NCI-H2081 treated with DMSO at 0.1 percent for 48 hours (cell line): ENCODE results near the gene C2CD4A.
"Not testable (repeated sequence)": the region's sequence is repeated elsewhere in the genome, so short reads cannot be mapped to it uniquely, and the experiment has no call there.

Experiments
- DNase-seq: peaks from one replicate; lab custom pipeline; 2025; lab: John Stamatoyannopoulos, UW

Gene C2CD4A, protein sequence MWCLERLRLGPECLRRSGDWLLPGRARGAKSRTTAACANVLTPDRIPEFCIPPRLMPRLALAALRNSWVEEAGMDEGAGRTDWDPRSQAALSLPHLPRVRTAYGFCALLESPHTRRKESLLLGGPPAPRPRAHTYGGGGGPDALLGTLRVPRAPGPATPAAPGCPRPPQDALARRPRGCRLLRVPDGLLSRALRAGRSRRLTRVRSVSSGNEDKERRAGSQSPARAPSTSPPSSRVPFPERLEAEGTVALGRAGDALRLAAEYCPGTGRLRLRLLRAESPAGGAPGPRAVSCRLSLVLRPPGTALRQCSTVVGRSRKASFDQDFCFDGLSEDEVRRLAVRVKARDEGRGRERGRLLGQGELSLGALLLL

DNA sequence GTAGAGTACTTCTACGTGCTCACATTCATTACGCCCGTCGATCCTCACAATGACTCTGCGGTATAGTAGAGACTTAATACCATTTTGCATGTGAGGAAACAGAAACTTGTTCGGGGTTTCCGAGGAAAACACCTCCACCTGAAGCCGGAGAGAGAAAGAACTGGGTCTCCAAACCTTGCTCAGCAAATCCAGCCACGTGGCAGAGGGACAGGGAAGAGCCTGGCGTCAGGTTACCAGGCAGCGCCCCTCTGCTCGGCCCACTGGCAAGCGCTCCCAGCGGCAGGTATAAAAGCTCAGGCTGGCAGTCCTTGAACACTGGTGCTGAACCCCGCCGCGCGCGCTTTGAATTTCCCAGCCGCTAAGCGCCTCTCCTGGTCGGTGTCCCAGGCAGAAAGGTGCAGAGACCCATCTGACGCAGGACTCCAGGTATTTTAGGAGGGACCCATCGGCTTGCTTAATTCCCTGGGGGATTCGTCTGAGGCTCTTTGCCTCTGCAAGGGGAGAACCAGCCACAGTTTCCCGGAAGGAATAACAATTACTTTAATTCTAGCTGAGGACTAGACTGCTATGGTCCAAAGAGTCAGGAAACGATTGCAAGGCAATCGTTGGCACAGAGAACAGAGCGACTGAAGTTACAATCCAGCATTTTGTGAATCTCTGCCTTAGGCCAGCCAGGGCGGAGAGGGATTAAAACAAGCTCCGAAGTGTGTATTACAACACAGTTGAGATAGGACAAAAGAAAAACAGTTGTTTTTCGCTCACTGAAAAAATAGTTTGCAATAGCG lies at the start of gene C2CD4A:
Gene C2CD4A (plus strand): TSS at position 315 of the 785 bp plus-strand sequence. CDS start 637 bp downstream, outside the sequence.
- peak; percentile 70 for DNase-seq

DNA sequence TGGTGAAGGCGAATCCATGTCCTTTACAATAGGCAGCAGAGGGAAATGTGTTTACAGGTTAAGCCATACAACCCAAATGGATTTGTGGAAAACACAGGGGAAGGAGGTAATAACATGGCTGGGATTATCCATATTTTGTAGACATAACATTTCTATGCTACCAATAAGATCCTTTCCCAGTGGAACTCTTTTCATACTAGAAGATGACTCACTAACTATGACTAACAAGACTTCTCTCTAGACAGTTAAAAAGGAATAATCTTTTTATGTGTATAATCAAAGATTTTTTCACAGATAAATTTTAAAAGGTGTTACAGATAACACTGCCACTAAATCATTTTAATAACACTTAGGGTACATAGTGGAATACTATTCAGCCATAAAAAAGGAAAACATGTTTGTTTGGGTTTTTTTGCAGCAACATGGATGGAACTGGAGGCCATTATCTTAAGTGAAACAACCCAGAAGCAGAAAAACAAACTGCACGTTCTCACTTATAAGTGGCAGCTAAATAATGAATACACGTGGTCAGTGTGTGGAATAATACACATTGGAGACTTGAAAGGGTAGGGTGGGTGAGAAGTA lies 46.1 kb upstream of the C2CD4A start:
- no peak for DNase-seq

DNA sequence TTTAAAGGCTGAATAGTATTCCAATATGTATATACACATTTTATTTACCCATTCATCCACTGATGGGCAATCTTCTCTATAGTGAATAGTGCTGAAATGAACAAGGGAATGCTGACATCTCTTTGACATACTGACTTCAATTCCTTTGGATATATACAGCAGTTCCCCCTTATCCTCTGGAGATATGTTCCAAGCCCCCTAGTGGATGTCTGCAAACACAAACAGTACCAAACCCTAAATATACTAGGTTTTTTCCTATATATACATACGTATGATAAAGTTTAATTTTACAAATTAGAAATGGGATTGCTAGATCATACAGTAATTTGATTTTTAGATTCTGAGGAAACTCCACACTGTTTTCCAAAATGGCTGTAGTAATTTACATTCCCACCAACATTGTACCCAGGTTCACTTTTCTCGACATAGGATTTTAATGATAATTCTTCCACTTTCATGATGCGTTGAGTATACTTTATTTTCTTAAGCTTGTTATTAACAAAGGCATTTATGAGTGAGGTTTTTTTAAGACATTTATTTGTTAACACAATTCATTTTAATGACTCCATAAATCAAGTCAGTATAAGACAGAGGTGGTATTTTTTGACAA lies 44.7 kb upstream of the C2CD4A start:
- DNase-seq, result no peak

DNA sequence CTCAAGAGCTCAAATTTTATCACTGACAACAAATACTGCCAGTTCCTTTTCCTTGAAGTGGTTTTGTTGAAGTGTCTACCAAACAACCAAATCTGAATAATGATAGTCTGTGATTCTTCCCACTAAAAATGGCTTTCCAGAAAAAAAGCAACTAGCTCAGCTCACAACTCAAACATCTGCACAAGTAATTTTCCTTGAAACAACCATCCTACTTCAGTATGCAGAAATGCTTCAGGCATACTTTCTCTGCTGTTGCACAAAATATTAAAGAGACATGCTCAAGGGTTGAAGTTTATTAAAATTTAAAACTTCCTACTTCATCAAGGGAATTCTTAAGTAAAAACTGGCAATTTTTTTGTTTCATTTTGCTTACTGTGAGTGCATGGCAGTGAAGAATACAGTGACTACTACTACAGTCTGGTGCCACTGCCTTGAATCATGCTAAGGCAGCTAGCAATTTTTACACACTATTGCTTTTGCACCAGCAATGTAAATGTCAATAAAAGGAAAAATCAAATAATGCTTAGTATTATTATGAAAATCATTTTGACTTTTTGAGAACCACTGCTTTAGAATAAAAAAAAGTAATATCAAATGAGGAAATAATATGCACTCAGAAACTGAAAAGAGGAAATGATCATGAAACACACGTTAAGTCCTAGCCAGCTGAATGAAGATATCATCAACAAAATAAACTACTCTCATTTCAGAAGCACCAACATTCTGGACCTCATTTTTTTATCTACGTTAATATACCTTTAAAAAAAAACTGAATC lies 40.1 kb upstream of the C2CD4A start:
- no peak for DNase-seq

DNA sequence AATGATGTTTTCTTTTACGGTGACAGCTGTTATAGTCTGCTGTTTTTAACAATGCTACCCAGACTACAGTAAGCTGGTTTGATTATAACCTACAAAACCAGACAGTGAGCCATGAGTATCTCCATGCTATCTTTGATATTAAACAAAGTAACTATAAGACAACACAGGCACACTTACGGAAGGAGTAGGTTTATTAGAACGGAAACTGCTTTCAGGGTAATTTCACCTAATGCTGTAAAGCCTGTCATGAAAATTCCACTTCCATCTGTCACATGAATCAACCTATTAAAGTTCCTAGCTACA lies 39.6 kb upstream of the C2CD4A start:
- no peak for DNase-seq

DNA sequence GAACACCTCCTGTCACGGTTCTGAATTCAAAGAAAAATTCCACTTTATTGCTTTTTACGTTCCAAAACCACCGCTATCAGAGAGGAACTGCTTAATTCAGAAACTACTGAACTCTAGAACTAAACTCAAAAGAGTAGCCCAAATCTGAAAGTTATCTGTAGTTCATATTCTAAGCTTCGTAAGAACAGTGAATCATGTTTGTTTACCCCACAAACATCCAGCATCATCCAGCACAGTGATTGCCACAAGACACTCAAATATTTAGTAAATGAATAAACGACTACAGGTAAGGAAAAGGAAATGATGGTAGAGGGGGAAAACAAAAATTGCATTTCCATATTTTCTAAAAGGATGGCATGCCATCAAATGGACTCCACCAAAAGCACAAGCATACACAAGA lies 38.9 kb upstream of the C2CD4A start:
- DNase-seq, result no peak

DNA sequence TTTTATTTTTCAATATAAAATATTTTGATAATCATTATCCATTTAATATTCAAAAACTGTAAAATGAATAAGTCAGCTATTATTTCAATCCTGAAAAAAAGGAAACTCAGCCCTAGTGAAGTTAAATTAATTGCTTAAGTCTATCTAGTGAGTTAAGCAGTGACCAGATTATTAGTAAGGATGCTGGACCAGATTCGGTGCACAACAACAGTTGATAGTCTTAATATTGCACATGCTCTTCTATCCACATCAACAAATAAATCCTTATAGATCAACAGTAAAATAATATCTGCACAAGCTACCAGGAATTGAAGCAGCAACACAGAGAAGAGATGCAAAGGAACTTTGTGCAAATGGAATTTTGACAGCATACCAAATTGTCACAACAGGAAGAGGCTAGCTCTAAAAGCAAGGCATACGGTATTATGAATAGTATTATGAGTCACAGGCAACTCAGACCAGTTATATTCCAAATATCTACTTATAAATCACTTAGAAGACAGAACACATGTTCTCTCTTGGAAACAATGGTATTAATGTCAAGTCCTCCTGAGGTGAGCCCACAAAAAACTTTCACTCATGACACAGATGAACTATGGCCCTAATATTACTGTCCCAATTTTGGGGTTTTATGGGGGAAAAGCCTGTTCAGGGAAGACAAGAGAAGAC lies 31.4 kb upstream of the C2CD4A start:
- no peak for DNase-seq

DNA sequence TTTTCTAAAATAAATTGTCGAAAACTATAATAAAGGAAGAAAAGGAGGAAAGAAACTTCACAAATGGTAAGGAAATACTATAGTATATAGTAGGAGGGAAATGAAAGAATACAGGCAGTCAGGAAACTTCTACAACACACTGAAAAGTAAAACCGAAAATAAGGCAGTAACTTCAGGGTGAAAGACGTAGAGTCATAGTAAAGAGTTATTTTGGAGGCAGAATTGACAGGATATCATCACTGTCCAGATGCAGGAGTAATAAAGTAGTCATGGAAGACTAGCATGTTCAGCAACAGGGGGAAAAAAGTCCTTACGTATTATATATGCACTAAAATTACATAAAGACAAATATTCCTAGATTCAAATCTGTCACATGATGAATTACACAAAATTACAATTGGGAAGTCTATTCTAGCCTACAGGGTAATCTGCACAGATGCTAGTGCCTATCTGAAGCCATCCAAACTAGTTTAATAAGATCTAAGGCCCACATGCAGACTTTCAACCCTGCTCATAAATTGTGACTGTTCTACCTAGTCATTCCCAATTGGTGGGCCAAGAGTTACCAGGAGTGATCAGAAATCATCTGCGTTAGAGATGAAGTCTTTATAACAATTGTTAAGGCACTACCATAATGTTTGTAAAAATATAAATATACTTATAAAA lies 20.6 kb upstream of the C2CD4A start:
- DNase-seq, result no peak

DNA sequence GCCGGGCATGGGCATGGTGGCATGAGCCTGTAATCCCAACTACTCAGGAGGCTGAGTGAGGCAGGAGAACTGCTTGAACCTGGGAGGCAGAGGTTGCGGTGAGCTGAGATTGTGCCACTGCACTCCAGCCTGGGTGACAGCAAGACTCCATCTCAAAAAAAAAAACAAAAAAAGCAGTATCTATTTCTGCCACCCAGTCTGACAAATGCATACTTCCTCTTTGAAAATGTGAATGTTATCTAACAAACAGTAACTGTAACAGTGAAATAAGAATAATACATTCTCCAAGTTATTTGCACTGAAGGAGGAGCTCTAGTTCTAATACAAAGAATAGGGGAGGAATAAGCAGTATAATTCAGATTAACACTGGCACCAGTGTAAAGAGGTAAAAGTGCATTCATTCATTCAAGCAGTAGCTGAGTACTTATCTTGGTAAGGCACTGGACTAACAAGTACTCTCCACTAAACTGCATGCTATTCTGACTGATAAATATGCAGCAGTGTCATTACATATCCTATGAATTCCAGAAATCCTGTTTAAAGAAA lies 19.4 kb upstream of the C2CD4A start:
- no peak for DNase-seq

DNA sequence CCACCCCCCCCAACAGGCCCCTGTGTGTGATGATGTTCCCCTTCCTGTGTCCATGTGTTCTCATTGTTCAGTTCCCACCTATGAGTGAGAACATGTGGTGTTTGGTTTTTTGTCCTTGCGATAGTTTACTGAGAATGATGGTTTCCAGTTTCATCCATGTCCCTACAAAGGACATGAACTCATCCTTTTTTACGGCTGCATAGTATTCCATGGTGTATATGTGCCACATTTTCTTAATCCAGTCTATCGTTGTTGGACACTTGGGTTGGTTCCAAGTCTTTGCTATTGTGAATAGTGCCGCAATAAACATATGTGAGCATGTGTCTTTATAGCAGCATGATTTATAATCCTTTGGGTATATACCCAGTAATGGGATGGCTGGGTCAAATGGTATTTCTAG lies 18.5 kb upstream of the C2CD4A start:
- DNase-seq, result not testable (repeated sequence)

DNA sequence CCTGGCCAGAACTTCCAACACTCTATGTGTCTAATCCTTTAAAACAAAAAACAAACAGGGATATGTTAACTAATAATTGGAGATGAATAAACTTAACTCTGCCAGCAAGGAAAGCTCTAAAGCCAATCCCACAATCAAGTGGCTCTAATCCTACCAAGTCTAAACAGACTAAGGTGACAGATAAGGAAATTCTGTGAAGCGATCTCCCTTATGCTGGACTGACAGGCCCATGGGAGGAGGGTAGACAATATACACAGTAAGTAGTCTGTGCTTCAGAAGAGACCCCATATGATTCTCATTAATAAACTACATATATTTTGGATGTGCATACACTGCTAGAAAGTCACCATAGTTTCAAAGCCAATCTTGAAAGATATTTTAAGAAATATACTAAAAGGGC lies 16.7 kb upstream of the C2CD4A start:
- no peak for DNase-seq

DNA sequence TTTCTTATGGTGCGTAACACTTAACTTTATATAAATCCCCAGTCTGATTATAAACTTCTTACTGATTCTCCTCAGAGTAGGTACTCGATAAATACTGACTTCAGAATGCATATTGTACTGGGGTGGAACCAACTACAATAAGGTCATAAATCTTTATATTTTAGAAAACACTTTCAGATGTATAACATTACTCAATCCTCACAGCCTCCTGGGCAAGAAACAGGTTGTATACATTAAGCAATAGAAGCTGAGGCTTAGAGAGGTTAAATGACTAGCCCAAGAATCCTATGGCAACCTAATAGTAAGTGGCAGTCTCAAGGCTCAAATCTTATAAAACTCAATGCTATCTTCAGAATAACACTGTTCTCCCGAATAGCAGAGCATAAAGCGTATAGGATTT lies 15.6 kb upstream of the C2CD4A start:
- no peak for DNase-seq

DNA sequence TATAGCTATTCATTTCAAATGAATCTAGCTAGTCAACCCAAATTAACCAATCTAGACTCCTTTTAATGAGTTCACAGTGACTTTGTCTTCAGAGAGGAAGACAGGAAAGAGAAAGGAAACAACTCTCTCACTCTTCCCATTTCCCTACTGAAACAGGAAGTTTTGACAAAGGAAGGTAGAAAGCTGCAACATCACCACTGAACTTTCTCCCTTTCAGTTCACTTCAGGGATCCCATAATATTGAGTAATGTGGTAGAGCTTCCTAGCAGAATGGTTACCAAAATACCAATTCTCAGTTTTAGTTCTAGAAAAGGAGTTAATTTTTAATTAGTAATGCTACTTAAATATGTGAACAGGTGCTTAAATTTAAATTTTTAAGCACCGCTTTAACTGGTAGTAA lies 14.1 kb upstream of the C2CD4A start:
- no peak for DNase-seq

DNA sequence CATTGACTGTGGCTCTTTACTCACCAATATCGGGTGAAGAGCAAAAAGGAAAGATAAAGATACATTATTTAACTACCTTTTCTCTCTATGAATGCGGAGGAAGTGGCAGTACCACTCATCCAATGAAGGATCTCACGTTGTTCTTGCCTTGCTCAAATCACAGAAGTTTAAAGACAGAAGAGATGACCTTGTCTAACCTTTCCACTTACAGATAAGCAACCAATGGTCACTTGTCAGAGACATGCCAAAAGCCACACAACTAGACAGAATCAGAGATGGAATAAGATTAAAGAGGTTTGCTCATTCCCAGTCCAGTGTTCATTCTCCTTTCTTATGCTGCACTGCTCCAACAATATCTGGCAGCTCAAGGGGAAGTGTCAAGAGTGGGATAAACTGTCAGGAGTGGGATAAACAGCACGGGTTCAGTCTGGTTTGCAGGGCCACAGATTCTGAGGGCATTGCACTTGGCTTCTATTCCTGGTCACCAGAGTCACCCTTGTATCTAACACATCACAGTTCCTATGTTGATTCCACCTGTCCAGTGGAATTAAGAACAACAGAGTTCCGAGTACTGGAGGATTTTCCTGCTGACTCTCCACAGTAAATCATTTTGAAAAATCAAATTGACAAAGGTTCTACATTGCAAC lies 13.2 kb upstream of the C2CD4A start:
- DNase-seq, result no peak

DNA sequence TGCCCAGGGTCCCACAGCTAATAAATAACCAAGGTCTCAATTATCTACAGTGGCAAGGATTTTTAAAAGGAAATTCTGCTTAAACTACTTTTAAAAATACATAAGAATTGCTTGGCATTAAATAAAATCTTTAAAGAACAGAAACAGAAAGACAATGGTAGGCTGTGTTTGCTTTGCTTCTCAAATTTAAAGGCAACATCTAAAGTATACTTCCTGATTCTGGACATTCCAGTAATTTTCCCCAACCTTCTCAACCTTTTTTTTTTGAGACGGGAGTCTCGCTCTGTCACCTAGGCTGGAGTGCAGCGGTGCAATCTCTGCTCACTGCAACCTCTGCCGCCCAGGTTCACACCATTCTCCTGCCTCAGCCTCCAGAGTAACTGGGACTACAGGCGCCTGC lies 11.8 kb upstream of the C2CD4A start:
- no peak for DNase-seq

DNA sequence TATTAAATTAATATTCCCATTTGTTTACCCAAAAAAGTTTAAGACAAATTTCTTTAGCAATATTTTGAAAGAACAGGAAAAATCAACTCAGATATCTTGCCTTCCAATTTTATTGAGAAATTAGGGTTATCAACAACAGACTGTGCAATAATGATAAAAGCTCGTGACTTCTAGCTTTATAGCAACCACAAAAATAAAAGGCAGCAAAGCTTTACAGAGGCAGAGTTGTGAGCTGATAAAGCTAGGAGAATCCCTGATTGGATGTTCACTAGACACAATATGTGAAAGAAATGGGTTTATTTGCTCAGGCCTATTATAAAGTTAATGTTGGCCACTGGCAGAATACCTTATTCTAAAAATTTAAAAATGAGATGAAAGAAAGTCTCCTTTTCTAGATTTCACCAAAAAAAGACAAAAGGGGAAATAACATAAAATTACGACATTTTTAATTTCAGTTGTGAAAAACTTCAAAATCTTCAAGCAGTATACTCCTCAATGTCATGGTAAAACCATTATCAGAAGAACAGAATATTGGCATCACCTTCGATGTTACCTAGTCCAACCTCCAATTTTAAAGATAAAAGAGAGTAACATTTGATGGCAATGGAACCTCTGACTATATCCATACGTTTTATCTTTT lies 9.3 kb upstream of the C2CD4A start:
- DNase-seq, result no peak

DNA sequence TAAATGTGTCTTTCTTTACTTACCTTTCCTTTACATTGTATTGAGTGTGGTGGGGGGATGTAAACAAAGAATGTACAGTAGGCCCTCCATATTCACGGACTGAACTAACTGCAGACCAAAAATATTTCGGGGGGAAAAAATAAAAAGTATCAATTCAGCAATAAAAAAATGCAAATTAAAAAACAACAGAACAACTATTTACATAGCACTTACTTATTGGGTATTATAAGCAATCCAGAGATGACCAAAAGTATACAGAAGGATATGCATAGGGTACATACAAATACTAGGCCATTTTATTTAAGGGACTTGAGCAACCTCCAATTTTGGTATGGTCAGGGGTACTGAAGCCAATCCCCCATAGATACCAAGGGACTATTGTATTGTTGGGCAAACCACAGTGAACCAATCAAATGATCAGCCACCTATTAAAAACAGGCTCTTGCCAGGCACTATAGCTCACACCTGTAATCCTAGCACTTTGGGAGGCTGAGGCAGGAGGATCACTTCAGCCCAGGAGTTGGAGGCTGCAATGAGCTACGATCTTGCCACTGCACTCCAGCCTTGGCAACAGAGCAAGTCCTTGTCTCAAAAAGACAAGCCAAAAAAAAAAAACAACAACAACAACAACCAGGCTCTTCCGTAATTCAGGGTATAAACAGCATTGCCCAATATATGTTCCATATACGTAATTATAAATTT lies 8.3 kb upstream of the C2CD4A start:
- no peak for DNase-seq

DNA sequence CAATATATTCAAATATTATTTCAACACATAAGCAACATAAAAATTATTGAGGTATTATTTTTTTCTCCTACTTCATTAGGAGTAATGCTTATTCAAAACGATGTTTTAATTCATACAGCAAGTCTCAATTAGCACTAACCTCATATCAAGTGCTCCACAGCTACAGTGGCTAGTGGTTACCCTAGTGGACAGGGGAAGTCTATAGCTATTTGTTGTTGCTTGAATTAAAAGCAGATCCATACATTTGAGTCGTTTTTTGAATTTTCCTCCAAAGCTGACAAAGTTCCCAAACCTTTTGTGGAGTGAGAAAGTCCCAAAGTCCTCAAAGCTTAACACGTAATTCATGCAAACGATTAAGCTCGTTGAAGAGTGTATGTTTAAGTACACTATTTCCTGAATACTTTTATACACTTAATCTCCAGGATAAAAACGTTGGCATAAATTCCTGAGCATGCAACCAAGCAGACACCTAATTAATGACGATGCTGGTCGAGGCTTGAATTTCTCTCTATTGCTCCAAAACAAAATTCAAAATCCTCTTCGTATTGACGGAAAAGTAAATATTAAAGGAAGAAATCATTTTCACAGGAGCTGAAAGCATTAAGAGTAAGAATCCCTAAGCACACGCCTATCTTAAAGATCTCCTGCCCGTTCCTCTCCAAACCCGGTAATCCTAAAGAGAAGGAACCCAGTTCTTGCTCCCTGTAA lies 7.5 kb upstream of the C2CD4A start:
- DNase-seq, result no peak

DNA sequence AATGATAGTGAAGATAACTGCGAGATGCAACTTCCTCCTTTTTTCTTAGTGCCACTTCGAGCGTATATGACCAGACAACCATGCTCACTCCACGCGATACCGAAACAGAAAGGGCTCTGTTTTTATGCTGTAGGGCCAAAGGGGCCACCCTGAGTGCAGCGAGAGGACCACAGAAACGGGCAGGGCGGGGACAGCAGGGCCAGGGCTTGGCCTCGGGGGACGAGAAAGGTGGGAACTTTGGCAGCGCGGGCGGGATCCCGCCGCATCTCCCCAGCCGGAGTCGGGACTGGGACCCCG lies 7.0 kb upstream of the C2CD4A start:
- DNase-seq, result no peak
